Effector memory CD4-positive, alpha-beta T cell (primary cell): Measurements from ENCODE around the gene ARL11.

ENCODE experiments used
- DNase-seq, 3 donors: peaks; one replicate each; pipeline ENCODE4 v3.0.0-alpha.2; 2020
- H3K27ac ChIP-seq: 2 replicates; pipeline ENCODE4 v1.7.0; 2013; ENCODE audit warnings: mild to moderate bottlenecking, low read length, moderate library complexity; ENCODE audit not compliant: insufficient read depth, poor library complexity, severe bottlenecking
- H3K27me3 ChIP-seq: replicated peaks from 2 replicates; pipeline ENCODE4 v1.7.0; 2013; ENCODE audit warnings: mild to moderate bottlenecking, low read length; ENCODE audit not compliant: insufficient read depth, control insufficient read depth, poor library complexity, severe bottlenecking
- H3K36me3 ChIP-seq: 2 replicates; pipeline ENCODE4 v1.7.0; 2013; ENCODE audit warnings: mild to moderate bottlenecking, low read length, moderate library complexity; ENCODE audit not compliant: control insufficient read depth, insufficient read depth
- H3K4me1 ChIP-seq: 2 replicates; pipeline ENCODE4 v1.7.0; 2013; ENCODE audit warnings: low read length, mild to moderate bottlenecking; ENCODE audit not compliant: control insufficient read depth, insufficient read depth, poor library complexity, severe bottlenecking
- H3K4me3 ChIP-seq: 2 replicates; pipeline ENCODE4 v1.7.0; 2013; ENCODE audit warnings: low read length, low read depth, mild to moderate bottlenecking; ENCODE audit not compliant: insufficient read depth, poor library complexity, severe bottlenecking
- H3K9me3 ChIP-seq: 2 replicates; pipeline ENCODE4 v1.7.0; 2013; ENCODE audit warnings: mild to moderate bottlenecking, low read length, moderate library complexity; ENCODE audit not compliant: control insufficient read depth

The ARL11 gene

DNA sequence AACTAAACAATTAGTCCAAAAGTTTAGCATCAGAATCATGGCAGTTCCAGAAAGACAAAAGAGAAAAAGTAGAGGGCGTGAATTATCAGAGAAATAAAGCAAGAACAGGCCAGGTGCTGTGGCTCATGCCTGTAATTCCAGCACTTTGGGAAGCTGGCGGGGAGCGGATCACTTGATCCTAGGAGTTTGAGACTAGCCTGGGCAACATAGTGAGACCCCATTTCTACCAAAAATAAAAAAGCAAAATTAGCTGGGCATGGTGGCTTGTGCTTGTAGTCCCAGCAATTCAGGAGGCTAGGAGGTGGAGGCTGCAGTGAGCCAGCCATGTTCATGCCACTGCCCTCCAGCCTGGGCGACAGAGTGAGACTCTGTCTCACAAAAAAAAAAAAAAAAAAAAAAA is 18.4 kb downstream of the ARL11 start:
- no peaks in the 10 kb centered on the region for H3K4me1 ChIP-seq

DNA sequence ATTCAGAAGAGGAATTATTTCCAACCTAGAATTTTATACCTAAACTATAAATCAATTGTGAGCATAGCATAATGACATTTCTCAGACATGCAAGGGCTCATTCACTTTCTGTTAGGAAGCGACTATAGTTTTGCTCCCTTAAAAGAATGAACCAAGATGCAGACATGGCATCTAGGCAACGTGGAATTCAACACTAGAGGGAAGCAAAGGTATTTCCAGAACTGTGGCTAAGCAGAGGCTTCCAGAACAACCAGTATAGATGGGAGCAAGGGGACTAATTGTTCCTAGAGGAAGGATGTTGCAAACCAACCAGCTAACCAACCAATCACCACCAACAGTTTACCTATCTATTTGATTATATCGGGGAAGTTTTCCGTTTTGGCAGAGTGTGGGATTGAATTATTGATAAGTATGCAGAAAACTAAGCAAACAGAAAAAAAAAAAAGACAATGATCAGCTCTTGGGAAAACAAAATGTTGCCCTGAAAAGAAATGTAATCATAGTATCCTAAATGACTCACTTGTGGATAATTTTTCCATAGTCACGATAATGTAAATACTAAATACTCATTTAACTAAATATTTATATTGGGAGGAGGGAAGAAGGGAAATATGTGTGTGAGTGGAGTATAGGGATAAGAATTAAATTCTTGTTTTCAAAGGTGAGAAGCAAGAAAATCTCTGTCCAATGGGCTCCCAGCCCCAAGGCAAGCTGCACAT is 21.1 kb downstream of the ARL11 start:
- Histone ChIP-seq H3K4me3 (no peak overlapping the region), H3K4me1 (no peaks in the 10 kb centered on the region), H3K27ac (no peak overlapping the region), H3K36me3 (no peaks in the 10 kb centered on the region), H3K27me3 (no peaks in the 10 kb centered on the region), H3K9me3 (no peaks in the 10 kb centered on the region)
- DNase-seq = no peak

More for the DNA sequence above, 18.4 kb downstream of the ARL11 start:
- no peaks in the 10 kb centered on the region for H3K27me3 ChIP-seq
- H3K4me3 ChIP-seq = no peak overlapping the region
- no peaks in the 10 kb centered on the region for H3K9me3 ChIP-seq
- no peaks in the 10 kb centered on the region for H3K36me3 ChIP-seq
- H3K27ac ChIP-seq = no peak overlapping the region
- DNase-seq = no peak

- Histone ChIP-seq H3K4me3 (no peak overlapping the region), H3K4me1 (no peaks in the 10 kb centered on the region), H3K27me3 (no peaks in the 10 kb centered on the region), H3K27ac (no peak overlapping the region), H3K9me3 (no peaks in the 10 kb centered on the region), H3K36me3 (no peaks in the 10 kb centered on the region)
- DNase-seq = no peak
These were observed 21.6 kb downstream of the ARL11 start for GRCh38 chr13:49649963-49650312.

GRCh38 chr13:49651570-49652354 is 23.5 kb downstream of the ARL11 start:
- H3K27ac ChIP-seq = no peak overlapping the region

GRCh38 chr13:49652355-49653305 is 24.3 kb downstream of the ARL11 start:
- no peaks in the 10 kb centered on the region for H3K4me1 ChIP-seq
- no peaks in the 10 kb centered on the region for H3K36me3 ChIP-seq
- no peak for DNase-seq
- H3K27me3 ChIP-seq = no peaks in the 10 kb centered on the region
- H3K9me3 ChIP-seq = no peaks in the 10 kb centered on the region
- no peak overlapping the region for H3K27ac ChIP-seq
- H3K4me3 ChIP-seq = no peak overlapping the region

More at GRCh38 chr13:49651570-49652354, 23.5 kb downstream of the ARL11 start:
- Histone ChIP-seq H3K9me3 (no peaks in the 10 kb centered on the region), H3K4me3 (no peak overlapping the region), H3K4me1 (no peaks in the 10 kb centered on the region), H3K36me3 (no peaks in the 10 kb centered on the region), H3K27me3 (no peaks in the 10 kb centered on the region)
- DNase-seq = no peak

GRCh38 chr13:49653478-49653877 is 25.2 kb downstream of the ARL11 start:
- Histone ChIP-seq H3K27me3 (no peaks in the 10 kb centered on the region), H3K36me3 (no peaks in the 10 kb centered on the region), H3K4me1 (no peaks in the 10 kb centered on the region), H3K9me3 (no peaks in the 10 kb centered on the region), H3K27ac (no peak overlapping the region), H3K4me3 (no peak overlapping the region)
- DNase-seq = no peak

DNA sequence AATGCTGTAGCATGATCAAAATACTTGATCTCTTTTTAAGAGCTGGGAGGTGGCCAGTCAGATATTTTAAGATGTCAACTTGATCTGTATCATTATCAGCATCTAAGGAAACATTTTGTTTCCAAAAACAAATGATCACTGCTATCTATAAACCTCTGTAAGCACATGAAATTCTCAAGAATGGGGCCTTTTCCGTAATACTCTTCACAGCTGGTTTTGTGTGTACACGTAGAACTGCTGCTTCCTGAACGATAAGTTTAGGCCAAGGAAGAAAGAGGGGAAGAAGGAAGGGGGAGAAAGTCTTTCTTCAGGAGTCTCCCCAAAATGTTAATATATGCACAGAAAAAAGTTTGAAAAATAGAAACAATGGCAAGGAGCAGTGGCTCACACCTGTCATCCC is 25.7 kb downstream of the ARL11 start:
- no peaks in the 10 kb centered on the region for H3K36me3 ChIP-seq
- H3K9me3 ChIP-seq = no peaks in the 10 kb centered on the region
- no peak for DNase-seq
- H3K27ac ChIP-seq = no peak overlapping the region
- H3K4me1 ChIP-seq = no peaks in the 10 kb centered on the region
- H3K4me3 ChIP-seq = no peak overlapping the region
- no peaks in the 10 kb centered on the region for H3K27me3 ChIP-seq

- Histone ChIP-seq H3K4me3 (no peak overlapping the region), H3K27ac (no peak overlapping the region), H3K36me3 (peaks cover 4% of the 10 kb centered on the region), H3K9me3 (no peaks in the 10 kb centered on the region), H3K27me3 (no peaks in the 10 kb centered on the region), H3K4me1 (no peaks in the 10 kb centered on the region)
- no peak for DNase-seq
These were observed 27.6 kb downstream of the ARL11 start for GRCh38 chr13:49655906-49656305.

GRCh38 chr13:49657241-49657641 is 28.9 kb downstream of the ARL11 start:
- peaks cover 4% of the 10 kb centered on the region for H3K36me3 ChIP-seq
- no peaks in the 10 kb centered on the region for H3K9me3 ChIP-seq
- no peak for DNase-seq
- no peak overlapping the region for H3K4me3 ChIP-seq
- H3K27ac ChIP-seq = no peak overlapping the region
- H3K27me3 ChIP-seq = no peaks in the 10 kb centered on the region
- no peaks in the 10 kb centered on the region for H3K4me1 ChIP-seq
